Neuronal stem cell (in vitro differentiated cells): Measurements from ENCODE around the gene NMNAT3.

Source experiments
- DNase-seq: peaks from one replicate; pipeline ENCODE4 v3.0.0-alpha.2; 2013; ENCODE audit warnings: low spot score
- H2AFZ ChIP-seq: one replicate; pipeline ENCODE4 v1.6.1; 2013; ENCODE audit warnings: mild to moderate bottlenecking, low read length, inconsistent platforms
- H2AK5ac ChIP-seq: 2 replicates; pipeline ENCODE4 v1.6.1; 2013; ENCODE audit warnings: low read depth, mild to moderate bottlenecking, inconsistent platforms, low read length, moderate library complexity, mixed read lengths
- H2BK120ac ChIP-seq: 2 replicates; pipeline ENCODE4 v1.6.1; 2013; ENCODE audit warnings: low read depth, mild to moderate bottlenecking, inconsistent platforms, low read length, moderate library complexity, mixed read lengths
- H2BK12ac ChIP-seq: one replicate; pipeline ENCODE4 v1.6.1; 2013; ENCODE audit warnings: low read length, inconsistent platforms
- H2BK15ac ChIP-seq: 2 replicates; pipeline ENCODE4 v1.6.1; 2013; ENCODE audit warnings: mild to moderate bottlenecking, low read length, inconsistent platforms, mixed read lengths
- H2BK5ac ChIP-seq: one replicate; pipeline ENCODE4 v1.6.1; 2013; ENCODE audit warnings: inconsistent platforms, mild to moderate bottlenecking, low read length, moderate library complexity
- H3K14ac ChIP-seq: one replicate; pipeline ENCODE4 v1.6.1; 2013; ENCODE audit warnings: low read length, inconsistent platforms
- H3K18ac ChIP-seq: 2 replicates; pipeline ENCODE4 v1.6.1; 2013; ENCODE audit warnings: low read length, inconsistent platforms
- H3K23ac ChIP-seq: 2 replicates; pipeline ENCODE4 v1.6.1; 2013; ENCODE audit warnings: low read depth, mild to moderate bottlenecking, mixed read lengths, low read length, inconsistent platforms; ENCODE audit not compliant: poor library complexity
- H3K27ac ChIP-seq: replicated peaks from 3 replicates; pipeline ENCODE4 v1.5.1; 2013; ENCODE audit warnings: low read length, inconsistent platforms
- H3K27me3 ChIP-seq, 3 experiments: 2 replicates each; pipeline ENCODE4 v1.6.1; 2013; ENCODE audit warnings: low read length in 3 of 3, mild to moderate bottlenecking in 2 of 3, inconsistent platforms in 1 of 3, low read depth in 1 of 3, mixed read lengths in 1 of 3, moderate library complexity in 1 of 3; ENCODE audit not compliant: control insufficient read depth in 3 of 3, insufficient read depth in 3 of 3
- H3K36me3 ChIP-seq, 2 donors: replicated peaks in 1 of 2; 2 replicates each; pipeline ENCODE4 v1.6.1; 2013; ENCODE audit warnings: low read length in 2 of 2; ENCODE audit not compliant: control insufficient read depth in 2 of 2, insufficient read depth in 2 of 2
- H3K4ac ChIP-seq: 2 replicates; pipeline ENCODE4 v1.6.1; 2013; ENCODE audit warnings: inconsistent platforms, mild to moderate bottlenecking, low read length, moderate library complexity
- H3K4me1 ChIP-seq, 2 donors: 1 replicate in 1 of 2; 2 replicates in 1 of 2; pipeline ENCODE4 v1.6.1; 2013; ENCODE audit warnings: low read length in 2 of 2, low read depth in 1 of 2; ENCODE audit not compliant: control insufficient read depth in 2 of 2, insufficient read depth in 1 of 2
- H3K4me2 ChIP-seq: one replicate; pipeline ENCODE4 v1.6.1; 2013; ENCODE audit warnings: mild to moderate bottlenecking, low read length, inconsistent platforms; ENCODE audit not compliant: insufficient read depth, poor library complexity, severe bottlenecking
- H3K4me3 ChIP-seq, 2 donors: 2 replicates each; pipeline ENCODE4 v1.5.1; 2013; ENCODE audit warnings: low read length in 2 of 2, mild to moderate bottlenecking in 2 of 2, inconsistent platforms in 1 of 2, moderate library complexity in 1 of 2
- H3K79me1 ChIP-seq: one replicate; pipeline ENCODE4 v1.6.1; 2013; ENCODE audit warnings: low read depth, mild to moderate bottlenecking, inconsistent platforms, low read length, moderate library complexity
- H3K9ac ChIP-seq: one replicate; pipeline ENCODE4 v1.6.1; 2013; ENCODE audit warnings: mild to moderate bottlenecking, low read depth, low read length, inconsistent platforms; ENCODE audit not compliant: poor library complexity
- H3K9me3 ChIP-seq, 2 donors: replicated peaks in 1 of 2; 2 replicates each; pipeline versions ENCODE3 to v1.6.1; 2013; ENCODE audit warnings: low read length in 2 of 2, mild to moderate bottlenecking in 2 of 2, inconsistent platforms in 1 of 2, low read depth in 1 of 2, mixed read lengths in 1 of 2, moderate library complexity in 1 of 2; ENCODE audit not compliant: control insufficient read depth in 2 of 2, insufficient read depth in 1 of 2
- H4K8ac ChIP-seq: one replicate; pipeline ENCODE4 v1.6.1; 2013; ENCODE audit warnings: low read depth, mild to moderate bottlenecking, inconsistent platforms, low read length, moderate library complexity
- H4K91ac ChIP-seq: one replicate; pipeline ENCODE4 v1.6.1; 2013; ENCODE audit warnings: low read length, low read depth, mild to moderate bottlenecking, inconsistent platforms; ENCODE audit not compliant: poor library complexity
- WGBS, 2 donors: extraction: QIAGEN DNeasy Blood & Tissue Kit; methylation state at CpG; one replicate each; pipeline ENCODE4 v1.1.7; 2013; ENCODE audit warnings: missing lambda C conversion rate in 2 of 2, mixed read lengths in 1 of 2; ENCODE audit not compliant: insufficient read length in 2 of 2, insufficient replicate concordance in 1 of 2; ENCODE audit errors: extremely low coverage in 2 of 2; 5-methylcytosine and 5-hydroxymethylcytosine counted together

Gene NMNAT3

DNA sequence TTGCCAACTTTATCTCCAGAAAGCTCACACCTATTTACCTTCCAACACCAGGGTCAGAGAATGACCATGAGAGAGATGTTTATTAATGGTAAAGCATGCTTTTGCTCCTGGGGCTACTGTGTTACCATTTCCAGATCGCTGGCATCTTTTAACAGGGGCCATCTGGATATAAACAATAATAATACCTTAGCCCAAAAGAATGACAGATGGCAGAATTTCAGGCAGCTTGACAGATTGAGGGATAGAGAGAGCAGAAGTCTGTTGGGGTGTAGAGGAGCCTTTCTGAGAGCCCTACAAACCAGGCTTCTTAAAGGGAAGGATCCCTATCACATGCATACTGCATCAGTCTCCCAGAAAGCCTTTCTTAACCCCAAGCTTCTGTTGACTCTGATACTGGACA lies 156.0 kb downstream of the NMNAT3 start:
- Histone ChIP-seq H3K18ac (no peak overlapping the region), H3K27ac (no peak overlapping the region), H4K91ac (no peak overlapping the region), H3K4me1 (no peaks in the 10 kb centered on the region), H3K14ac (no peak overlapping the region), H3K9me3 (peaks cover 0 to 3% of the 10 kb centered on the region in 2 donors), H3K23ac (no peak overlapping the region), H2AK5ac (no peak overlapping the region), H2BK12ac (no peak overlapping the region), H3K4me2 (no peak overlapping the region), H2BK15ac (no peak overlapping the region), H4K8ac (no peak overlapping the region), H3K27me3 (no peaks in the 10 kb centered on the region), H3K79me1 (no peaks in the 10 kb centered on the region), H2AFZ (no peak overlapping the region), H2BK5ac (no peak overlapping the region), H2BK120ac (no peak overlapping the region), H3K4ac (no peak overlapping the region), H3K36me3 (no peaks in the 10 kb centered on the region), H3K9ac (no peak overlapping the region), H3K4me3 (no peak overlapping the region)
- no CpG with 5 or more reads among the region's 1 CpG for WGBS, 2 donors
- no peak for DNase-seq

DNA sequence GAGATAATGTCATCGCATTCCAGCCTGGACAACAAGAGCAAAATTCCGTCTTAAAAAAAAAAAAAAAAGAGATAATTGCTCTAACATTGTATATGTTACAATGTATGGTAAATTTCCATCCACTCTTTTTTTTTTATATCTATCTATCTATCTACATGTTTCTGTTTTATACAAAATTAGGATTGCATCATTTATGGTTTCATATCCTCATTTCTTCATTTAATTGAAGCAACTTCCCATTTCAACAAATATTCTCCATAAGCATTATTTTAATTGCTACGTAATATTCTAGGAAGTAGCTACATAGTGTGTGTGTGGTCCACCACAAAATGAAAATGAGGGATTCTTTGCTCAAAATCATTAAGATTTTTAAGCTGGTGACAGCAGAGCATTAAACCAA lies 156.6 kb downstream of the NMNAT3 start:
- no peak overlapping the region for H3K4me2 ChIP-seq
- no peak overlapping the region for H3K27ac ChIP-seq
- no peak overlapping the region for H3K18ac ChIP-seq
- no peaks in the 10 kb centered on the region for H3K27me3 ChIP-seq
- no peak overlapping the region for H2AFZ ChIP-seq
- no peaks in the 10 kb centered on the region for H3K36me3 ChIP-seq
- H3K14ac ChIP-seq: no peak overlapping the region
- H3K9ac ChIP-seq: no peak overlapping the region
- no CpG with 5 or more reads among the region's 3 CpGs for WGBS, 2 donors
- no peak overlapping the region for H2AK5ac ChIP-seq
- H2BK120ac ChIP-seq: no peak overlapping the region
- H3K4me1 ChIP-seq: no peaks in the 10 kb centered on the region
- peaks cover 0 to 3% of the 10 kb centered on the region in 2 donors for H3K9me3 ChIP-seq
- H3K79me1 ChIP-seq: no peaks in the 10 kb centered on the region
- DNase-seq: no peak
- H2BK5ac ChIP-seq: no peak overlapping the region
- no peak overlapping the region for H3K4ac ChIP-seq
- no peak overlapping the region for H4K91ac ChIP-seq
- no peak overlapping the region for H3K4me3 ChIP-seq
- no peak overlapping the region for H2BK12ac ChIP-seq
- no peak overlapping the region for H4K8ac ChIP-seq
- no peak overlapping the region for H3K23ac ChIP-seq
- H2BK15ac ChIP-seq: no peak overlapping the region

- no peaks in the 10 kb centered on the region for H3K4me1 ChIP-seq
- no peak overlapping the region for H2BK15ac ChIP-seq
- no peaks in the 10 kb centered on the region for H3K79me1 ChIP-seq
- no peaks in the 10 kb centered on the region for H3K27me3 ChIP-seq
- H3K4me3 ChIP-seq: no peak overlapping the region
- H3K9ac ChIP-seq: no peak overlapping the region
- H3K14ac ChIP-seq: no peak overlapping the region
- H3K36me3 ChIP-seq: no peaks in the 10 kb centered on the region
- H3K18ac ChIP-seq: no peak overlapping the region
- no peak overlapping the region for H3K27ac ChIP-seq
- H2BK5ac ChIP-seq: no peak overlapping the region
- H3K4me2 ChIP-seq: no peak overlapping the region
- peaks cover 0 to 3% of the 10 kb centered on the region in 2 donors for H3K9me3 ChIP-seq
- H3K23ac ChIP-seq: no peak overlapping the region
- H2AFZ ChIP-seq: no peak overlapping the region
- WGBS, 2 donors: no CpG with 5 or more reads among the region's 7 CpGs
- no peak overlapping the region for H2BK12ac ChIP-seq
- no peak overlapping the region for H4K91ac ChIP-seq
- DNase-seq: no peak
- no peak overlapping the region for H4K8ac ChIP-seq
- no peak overlapping the region for H2AK5ac ChIP-seq
- no peak overlapping the region for H3K4ac ChIP-seq
- no peak overlapping the region for H2BK120ac ChIP-seq
Observed at GRCh38 chr3:139519998-139520737, 157.6 kb downstream of the NMNAT3 start.

DNA sequence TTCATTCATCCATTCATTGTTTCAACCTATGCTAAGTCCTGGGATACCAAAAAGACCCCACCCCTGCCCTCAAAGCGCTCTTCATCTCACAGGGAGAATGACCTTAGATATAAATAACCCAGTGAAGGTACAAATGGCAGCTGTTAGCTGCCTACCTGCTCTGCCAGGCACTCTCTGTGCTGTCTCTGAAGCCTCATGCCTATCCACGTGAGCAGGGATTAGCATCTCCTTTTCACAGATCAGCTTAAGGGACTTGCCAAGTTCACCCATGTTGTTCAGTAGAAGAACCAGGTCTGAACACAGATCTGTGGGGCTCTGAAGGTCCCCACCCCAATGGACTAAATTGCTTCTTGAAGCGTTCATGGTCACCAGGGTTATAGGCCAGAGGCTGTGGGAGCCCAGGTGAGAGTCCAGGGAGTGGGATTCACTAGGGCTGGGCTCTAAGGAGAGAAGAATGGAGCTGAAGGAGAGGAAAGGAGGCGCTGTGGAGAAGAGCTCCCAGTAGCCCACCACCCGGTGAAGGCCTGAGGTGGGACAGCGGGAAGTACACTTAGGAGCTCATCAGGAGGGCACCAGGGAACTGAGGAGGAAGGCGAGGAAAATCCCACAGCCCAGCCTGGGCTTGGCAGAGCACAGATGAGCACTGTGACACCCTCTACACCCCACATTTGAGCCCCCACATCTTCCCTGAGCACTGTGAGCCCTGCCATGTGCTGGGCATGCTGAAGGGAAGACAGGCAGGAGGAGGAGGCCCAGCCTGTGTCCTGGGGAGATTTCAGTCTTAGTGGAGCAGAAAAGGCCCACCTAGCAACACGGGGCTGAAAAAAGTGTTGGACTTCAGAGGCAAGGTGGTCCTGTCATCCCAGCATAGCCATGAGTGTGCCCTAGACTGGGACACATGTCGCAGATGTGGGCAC lies 158.6 kb downstream of the NMNAT3 start:
- Histone ChIP-seq H3K27me3 (no peaks in the 10 kb centered on the region), H4K91ac (no peak overlapping the region), H4K8ac (no peak overlapping the region), H3K27ac (no peak overlapping the region), H3K9me3 (peaks cover 0 to 3% of the 10 kb centered on the region in 2 donors), H2AK5ac (no peak overlapping the region), H2BK15ac (no peak overlapping the region), H3K79me1 (no peaks in the 10 kb centered on the region), H3K18ac (no peak overlapping the region), H3K36me3 (no peaks in the 10 kb centered on the region), H3K23ac (no peak overlapping the region), H3K4me3 (no peak overlapping the region), H3K9ac (no peak overlapping the region), H2BK120ac (no peak overlapping the region), H2AFZ (no peak overlapping the region), H3K4ac (no peak overlapping the region), H3K4me1 (no peaks in the 10 kb centered on the region), H3K14ac (no peak overlapping the region), H2BK12ac (no peak overlapping the region), H2BK5ac (no peak overlapping the region), H3K4me2 (no peak overlapping the region)
- no peak for DNase-seq
- no CpG with 5 or more reads among the region's 9 CpGs for WGBS, 2 donors
